Activated effector memory CD4-positive, alpha-beta T cell treated with anti-CD3 and anti-CD28 coated beads, Interleukin-2, amount 50 U/mL, for 16 hours (primary cell): Measurements from ENCODE around the gene MAD1L1.

ENCODE experiments used
- DNase-seq: peaks from one replicate; pipeline ENCODE4 v3.0.0-alpha.2; 2020

MAD1L1 gene

DNA sequence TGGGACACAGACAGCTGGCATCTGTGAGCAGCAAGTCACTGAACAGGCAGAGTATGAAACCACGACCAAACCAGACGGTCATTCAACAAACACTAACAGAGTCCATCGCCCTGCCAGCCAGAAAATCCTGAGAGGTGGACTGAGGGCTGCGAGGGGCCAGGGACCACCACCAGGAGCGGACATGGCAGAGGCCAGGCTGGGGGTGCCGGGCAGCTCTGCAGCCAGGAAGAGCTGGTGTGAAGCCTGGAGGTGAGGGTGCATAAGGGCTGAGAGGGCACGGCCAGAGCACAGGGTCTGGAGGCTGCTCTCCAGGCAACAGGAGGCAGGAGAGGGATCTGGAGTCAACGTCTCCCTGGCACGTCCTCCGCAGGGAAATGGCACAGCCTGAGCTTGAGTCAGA, 15.5 kb downstream of the MAD1L1 start:
- no peak for DNase-seq

DNA sequence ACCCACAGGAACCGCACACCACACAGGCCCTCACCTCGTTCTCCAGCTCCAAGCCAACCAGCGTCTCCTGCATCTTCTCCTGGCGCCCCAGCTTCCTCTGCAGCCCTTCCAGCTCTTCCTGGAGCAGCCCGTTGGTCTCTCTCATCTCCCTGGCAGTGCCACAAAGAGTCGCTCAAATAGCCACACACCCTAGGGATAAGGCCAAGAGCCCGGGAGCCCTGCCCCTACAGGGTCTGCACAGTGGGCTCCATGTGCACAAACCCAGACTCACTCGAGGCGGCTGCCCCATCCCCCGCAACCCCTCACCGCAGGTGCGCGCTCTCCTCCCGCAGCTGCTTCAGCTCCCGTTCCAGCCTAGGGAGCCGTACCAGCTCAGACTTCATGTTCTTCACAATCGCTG, 16.9 kb downstream of the MAD1L1 start:
- DNase-seq = no peak

- DNase-seq = peak; percentile 65
Observed at GRCh38 chr7:2214636-2215035, 18.1 kb downstream of the MAD1L1 start.

GRCh38 chr7:2213551-2214215, 19.1 kb downstream of the MAD1L1 start:
- no peak for DNase-seq

DNA sequence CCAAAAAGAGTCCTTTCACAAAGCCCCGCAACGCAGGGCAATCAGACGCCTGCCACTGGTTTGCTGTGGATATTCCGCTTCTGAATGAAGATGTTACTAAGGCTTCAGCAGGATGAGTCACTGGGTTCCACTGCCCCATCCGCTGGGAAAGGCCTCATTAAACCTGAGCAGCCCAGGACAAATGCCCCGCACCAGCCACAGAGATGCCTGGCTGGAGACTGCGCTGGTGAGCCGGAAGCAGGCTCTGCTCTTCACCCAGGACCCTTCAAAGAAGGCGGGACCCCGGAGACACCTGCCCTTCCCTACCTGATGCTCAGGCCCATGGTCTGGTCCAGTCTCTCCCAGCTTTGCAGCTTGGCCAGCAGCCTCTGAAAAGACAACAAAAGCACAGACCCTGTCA, 19.8 kb downstream of the MAD1L1 start:
- no peak for DNase-seq

DNA sequence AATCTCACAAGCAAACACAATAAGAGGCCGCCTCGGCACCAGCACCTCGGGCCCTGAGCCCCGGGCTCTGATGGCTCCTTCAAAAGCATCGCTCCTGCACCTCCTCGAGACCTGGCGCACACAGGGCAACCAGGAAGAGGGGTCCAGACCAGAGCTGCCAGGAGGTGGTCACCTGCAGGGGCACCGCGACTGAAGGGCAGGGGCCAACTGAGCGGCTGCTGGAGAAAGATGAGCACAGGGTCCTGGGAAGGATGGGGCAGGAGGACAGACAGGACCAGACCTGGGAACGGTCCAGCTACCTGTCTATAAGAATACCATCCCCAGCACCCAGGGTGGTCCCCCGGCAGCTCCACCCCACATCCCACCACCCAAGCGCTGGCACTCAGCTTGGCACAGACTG, 20.8 kb downstream of the MAD1L1 start:
- no peak for DNase-seq

DNA sequence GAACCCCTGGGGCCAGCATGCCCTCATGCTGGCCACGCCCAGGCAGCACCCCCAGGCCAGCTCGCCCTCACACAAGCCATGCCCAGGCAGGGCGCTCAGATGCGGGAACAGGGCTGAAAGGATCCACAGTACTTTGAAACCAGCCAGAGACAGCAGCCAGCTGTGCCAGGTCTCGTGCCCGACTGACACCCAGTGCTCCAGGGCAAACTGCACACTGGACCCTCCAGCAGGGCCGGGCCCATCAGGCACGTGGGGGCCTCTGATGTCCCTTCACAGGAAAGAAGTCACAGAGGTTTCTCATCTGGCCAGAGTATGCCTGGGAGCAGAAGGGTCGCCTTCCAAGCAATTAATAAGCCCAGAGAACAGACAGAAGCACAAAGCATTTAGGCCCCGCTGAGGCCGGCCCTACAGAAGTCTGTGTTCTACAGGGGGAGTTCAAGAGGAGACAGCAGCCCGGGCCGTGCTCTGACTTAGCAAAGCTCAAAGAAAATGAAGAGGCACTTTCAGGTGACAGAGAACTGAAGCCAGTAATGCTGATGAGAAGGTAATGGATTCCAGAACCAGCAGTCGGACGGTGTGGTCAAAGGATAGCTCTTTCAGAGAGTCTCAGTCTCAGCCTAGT, 21.4 kb downstream of the MAD1L1 start:
- no peak for DNase-seq

DNA sequence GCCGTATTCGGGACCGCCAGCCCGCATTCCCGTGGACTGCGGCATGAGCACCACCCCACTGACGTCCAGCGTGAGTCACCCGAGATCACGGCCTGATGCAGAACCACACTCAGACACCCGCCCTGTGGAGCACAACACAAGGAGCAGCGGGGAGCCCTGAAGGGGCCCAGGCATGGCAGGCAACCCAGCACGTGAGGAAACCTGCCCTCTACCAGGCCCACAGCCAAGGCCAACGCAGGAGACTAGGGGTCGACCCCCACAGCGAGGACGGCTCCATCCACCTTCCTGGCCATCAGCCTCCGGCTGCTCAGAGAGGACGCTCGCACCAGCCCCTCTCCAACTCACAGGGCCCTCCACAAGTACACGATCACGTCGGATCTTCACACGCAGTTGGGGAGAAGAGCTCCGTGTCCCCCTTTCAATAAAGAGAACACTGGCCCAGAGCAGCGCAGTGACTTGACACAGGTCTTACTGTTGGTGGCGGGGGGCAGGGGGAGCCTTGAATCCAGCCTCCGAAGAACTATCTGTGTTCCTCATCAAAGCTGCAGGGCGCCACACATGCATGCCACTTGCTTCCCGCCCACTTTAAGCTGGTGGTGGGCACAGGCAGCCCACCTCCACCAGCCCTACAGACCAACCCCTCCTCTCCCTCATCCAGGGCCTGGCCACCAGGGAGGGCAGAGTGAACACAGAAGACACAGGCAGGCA, 22.0 kb downstream of the MAD1L1 start:
- DNase-seq = no peak

DNA sequence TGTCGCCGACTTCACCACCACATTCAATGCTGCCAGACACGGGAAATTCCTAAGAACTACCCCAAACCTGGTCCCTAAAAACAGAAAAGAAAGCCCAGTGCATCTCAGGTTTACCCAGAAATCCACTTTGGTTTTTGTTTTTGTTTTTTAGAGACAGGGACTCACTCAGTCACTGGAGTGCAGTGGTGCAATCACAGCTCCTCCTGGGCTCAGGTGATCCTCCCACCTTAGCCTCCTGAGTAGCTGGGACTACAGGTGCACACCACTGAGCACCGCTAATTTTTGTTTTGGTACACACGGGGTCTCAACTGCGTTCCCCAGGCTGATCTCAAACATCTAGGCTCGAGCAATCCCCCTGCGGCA, 22.8 kb downstream of the MAD1L1 start:
- no peak for DNase-seq

- DNase-seq = peak; percentile 71
Observed at GRCh38 chr7:2209146-2209960, 23.4 kb downstream of the MAD1L1 start.

GRCh38 chr7:2208712-2209111, 24.0 kb downstream of the MAD1L1 start:
- DNase-seq = no peak

DNA sequence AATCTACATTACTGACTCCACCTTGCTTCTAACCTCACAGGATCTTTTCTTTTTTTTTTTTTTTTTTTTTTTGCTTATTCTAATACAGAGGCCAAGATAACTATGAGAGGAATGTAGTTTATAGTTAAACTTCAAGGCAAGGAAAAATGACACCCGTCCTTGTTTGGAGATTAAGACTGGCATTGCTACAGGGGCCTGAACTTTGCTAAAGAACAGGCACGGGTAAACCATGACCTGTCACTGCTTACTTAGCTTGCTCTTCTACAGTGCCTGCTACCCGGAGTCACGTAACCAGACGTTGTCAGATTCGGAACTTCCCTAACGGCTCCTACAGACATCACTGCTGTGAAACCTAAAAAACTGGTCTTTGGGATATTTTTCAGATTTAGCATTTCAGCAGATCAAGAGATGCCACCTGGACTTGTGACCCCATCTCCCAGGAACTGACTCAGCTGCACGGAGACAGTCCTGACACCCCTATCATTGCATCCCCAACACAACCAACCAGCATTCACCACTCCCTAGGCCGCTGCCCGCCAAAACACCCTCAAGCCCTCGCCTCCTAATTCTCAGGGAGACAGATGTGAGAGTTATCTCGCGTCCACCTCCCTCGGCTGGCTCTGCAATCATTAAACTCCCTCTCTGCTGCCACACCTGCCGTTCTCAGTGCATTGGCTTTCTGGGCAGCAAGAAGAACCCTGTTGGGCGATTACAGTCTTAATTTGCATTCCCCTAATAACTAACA, 27.5 kb downstream of the MAD1L1 start:
- DNase-seq = peak; percentile 47

- peak; percentile 46 for DNase-seq
Observed at GRCh38 chr7:2204446-2204845, 28.3 kb downstream of the MAD1L1 start.

DNA sequence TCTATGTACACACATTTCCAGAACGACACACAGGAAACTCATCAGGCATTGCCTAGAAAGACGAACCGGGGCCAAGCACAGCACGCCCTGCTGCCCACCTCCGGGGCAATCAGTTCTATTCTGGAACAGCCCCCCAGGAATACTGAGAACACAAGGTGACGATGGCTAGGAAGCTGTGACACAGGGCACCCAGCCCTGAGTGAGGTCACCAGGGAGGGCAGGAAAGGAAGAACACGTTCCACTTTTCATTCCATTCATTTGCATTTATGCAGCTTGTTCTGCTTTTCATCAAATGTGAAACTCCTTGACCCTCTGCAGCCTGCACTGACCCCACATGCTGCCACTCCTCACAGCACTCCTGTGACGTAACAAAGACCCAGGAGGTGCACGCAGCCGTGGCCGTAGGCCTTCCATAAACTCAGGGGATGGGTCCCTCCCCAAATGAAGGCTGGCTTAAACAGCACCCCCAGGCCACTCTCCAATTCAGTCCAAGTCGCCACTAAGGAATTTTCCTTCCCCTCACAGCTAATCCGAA, 28.9 kb downstream of the MAD1L1 start:
- peak; percentile 39 for DNase-seq

- DNase-seq = peak; percentile 28
Observed at GRCh38 chr7:2202901-2203765, 29.6 kb downstream of the MAD1L1 start.

DNA sequence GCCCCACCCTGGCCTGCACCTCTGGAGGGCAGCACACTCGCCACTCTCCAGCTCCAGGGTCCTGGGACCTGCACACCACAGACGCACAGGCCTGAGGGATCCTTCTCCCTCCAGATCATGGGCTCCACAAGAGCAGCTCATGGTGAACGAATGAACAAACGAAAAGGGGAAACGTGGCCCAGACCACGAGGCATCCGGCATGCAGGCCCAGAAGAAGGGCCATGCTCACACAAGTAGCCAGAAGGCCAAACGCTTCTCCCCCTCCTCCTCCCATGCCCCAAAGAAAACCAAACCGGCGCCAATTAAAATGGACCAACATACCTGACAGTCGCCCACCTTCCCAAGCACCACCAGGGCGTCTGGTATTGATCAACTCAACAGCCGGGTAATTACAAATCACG, 30.4 kb downstream of the MAD1L1 start:
- DNase-seq = no peak

DNA sequence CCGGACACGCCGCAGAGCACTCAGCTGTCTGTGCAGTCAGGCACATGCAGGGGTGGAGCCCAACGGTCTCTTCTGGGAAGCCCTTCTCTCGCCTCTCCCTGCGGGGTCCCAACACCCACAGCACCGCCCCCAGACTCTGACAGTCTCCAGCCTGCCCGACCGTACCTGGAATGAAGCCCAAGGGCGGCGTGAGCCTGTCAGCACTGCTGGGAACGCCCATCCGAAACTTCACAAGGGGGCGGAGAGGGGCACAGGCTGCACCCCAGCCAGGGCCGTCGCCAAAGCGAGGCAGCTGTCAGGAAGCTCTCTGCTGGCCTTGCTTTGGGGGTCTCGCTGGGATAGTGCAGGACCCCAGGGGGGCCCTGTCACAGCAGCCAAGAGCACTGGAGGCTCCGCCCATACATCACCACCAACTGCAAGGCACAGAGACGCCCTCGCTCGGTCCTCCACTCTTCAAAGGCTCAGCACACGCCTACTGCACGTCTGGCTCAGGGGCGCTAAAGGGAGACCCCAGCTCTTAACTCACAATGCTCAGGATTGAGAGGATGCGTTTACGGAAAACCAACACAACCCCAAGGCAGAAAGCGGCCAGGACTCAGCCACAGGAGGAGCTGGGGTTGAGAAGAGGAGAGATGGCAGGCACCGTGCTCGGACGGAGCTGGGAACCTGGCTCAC, 30.9 kb downstream of the MAD1L1 start:
- DNase-seq = no peak

GRCh38 chr7:2201128-2201527, 31.6 kb downstream of the MAD1L1 start:
- DNase-seq = no peak

GRCh38 chr7:2200584-2200980, 32.2 kb downstream of the MAD1L1 start:
- DNase-seq = peak; percentile 59

GRCh38 chr7:2199956-2200583, 32.7 kb downstream of the MAD1L1 start:
- DNase-seq = peak; percentile 51
